ENCODE data around the gene FLNB.

FLNB gene

DNA sequence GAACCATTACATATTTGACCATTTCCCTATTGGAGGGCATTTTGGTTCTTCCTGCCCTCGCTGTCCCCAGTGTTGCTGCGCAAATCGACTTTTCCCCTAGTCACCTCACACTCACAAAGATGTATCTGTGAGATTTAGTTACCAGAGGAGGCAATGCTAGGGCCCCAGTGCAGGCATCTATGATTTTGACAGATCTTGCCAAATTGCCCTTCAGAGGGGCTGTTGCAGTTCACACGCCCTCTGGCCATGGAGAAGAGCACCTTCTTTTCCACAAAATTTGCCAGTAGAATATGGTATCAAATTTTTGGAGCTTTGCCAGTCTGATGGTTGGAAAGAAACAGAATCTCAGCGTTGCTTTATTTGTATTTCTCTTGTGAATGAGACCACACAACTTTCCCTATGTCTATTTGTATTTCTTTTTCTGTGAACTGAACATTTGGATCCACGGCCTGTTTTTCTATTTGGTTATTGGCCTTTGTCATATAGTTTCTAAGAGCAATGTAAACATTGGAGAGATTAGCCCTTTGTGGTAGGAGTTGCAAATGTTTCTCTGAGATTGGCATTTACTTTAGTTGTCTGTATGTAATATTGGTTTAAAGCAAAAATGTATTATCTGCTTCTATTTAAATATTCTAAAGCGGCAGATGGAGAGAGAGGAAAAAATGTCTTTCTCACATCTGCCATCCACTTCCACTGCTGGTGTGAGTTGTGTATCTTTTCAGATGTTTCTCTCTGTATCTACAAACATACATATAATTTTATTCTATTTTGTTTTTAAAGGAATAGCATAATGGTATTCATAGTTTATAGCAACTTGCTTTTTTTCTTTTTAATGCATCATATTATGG, 136.5 kb downstream of the FLNB start:
- no peak for DNase-seq

GRCh38 chr3:58148049-58148448, 139.8 kb downstream of the FLNB start:
- DNase-seq, result no peak

DNA sequence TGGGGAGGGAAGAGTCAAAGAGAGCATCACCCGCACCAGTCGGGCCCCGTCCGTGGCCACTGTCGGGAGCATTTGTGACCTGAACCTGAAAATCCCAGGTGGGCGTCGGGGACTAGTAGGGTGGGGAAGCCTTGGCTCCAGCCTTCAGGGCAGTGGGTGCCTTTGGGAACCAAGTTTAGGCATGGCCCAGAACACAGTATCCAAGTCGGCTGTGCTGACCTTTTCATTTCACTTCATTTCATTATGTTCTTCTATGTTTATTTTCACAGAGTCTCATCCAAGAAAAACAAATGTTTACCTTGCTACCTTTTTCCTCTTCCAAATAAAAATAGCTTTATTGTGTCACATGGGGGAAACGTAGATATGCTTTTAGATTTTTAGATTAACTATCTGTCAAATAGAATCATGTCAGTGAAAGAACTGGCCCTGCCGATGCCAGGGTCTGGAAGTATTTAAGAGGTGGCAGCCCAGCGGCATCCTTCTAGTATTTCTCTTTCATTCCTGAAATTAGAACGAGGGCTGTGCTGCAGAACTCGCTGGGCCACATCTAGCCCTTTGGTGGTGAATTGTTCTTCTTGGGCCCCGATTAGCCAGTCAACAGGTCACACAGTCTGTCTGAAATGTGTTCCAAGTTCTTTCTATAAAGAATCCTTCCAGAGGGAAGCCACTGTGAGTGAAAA, 142.0 kb downstream of the FLNB start:
- DNase-seq, result no peak

DNA sequence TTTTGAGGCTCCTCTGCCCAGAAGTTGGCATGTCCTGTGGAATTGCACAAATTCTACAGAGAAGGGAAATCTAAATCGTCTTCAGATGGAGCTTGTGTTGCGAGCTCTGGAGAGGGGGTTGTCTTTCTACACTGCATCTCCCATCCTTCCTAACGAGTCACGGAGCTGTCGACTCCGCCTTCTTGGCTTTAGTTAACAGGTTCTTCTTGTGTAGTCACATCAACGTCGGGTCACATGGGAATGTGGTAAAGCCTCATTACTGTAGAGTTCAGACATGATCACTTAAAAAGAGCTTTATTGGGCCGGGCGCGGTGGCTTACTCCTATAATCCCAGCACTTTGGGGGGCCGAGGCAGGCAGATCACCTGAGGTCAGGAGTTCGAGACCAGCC, 142.6 kb downstream of the FLNB start:
- DNase-seq, result no peak

- no peak for DNase-seq
Measured at GRCh38 chr3:58151637-58152036, 143.4 kb downstream of the FLNB start.

GRCh38 chr3:58152225-58153015, 144.2 kb downstream of the FLNB start:
- DNase-seq, result no peak

DNA sequence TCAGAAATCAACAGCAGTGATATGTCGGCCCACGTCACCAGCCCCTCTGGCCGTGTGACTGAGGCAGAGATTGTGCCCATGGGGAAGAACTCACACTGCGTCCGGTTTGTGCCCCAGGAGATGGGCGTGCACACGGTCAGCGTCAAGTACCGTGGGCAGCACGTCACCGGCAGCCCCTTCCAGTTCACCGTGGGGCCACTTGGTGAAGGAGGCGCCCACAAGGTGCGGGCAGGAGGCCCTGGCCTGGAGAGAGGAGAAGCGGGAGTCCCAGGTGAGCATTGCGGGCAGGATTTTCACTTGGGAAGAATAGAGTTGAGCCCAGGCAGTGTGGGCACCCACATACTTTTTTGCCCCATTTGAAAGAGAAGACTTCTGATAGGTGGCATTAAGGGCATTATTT, 145.1 kb downstream of the FLNB start:
- DNase-seq, result no peak

GRCh38 chr3:58154626-58155449, 146.6 kb downstream of the FLNB start:
- DNase-seq, result no peak

DNA sequence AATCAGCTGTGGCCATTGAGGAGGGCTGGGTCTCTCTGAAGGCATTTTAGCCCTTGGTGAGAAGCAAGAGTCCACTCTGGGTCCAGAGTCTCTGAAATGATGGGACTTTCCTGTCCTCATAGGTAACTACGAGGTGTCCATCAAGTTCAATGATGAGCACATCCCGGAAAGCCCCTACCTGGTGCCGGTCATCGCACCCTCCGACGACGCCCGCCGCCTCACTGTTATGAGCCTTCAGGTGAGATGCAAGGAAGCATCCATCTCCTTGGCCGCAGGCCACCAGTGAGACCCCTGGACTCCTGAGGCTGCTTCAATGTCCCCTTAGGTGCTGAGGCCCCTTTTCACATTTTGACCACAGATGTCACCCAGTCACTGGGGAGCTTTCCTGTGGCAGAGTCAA, 147.6 kb downstream of the FLNB start:
- no peak for DNase-seq

- DNase-seq, result no peak
Measured at GRCh38 chr3:58157700-58158099, 149.5 kb downstream of the FLNB start.

DNA sequence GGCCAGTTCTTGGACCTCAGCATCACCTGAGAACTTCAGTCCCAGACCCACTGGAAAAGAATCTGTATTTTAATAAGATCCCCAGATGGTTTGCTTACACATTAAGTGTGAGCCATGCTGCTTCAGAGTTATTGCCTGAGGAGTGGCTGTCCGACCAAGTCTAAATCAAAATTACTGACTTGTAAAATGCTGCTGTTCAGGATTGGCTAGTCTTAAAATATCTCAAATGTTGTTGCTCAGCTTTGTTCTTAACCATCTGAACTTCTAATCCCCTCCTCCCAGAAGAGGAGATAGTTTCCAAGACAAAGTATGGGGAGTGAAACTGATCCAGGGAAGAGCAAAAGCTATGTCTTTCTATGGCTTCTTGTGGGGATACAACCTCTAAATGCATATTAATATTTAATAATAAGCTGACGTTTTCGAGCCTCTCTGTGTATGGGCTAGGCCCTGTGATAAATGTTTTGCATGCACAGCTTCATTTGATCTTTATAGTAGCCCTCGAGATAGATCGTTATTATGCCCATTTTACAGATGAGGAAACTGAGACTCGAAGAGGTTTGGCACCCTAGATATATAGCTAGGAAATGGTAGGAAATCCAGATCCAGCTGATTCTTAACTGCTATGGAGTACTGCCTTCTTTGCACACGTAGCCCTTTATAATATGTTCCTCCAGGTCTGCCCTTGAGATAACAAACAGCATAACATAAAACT, 150.4 kb downstream of the FLNB start:
- DNase-seq, result no peak

DNA sequence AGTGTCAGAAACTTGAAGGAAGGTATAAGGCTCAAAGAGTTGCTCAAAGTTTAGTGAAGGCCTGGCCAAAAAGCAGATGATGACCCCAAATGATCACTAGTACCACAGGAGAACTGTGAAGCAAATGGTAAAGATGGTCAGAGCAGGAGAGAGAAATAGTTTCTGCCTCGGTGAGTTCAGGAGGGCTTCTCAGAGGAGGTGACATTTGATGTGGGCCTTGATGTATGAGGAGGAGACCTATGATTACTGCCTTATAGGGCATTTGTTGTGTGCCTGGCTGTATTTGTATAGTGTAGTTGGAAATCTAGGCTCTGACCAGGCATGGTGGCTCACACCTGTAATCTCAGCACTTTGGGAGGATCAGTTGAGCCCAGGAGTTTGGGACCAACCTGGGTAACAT, 152.2 kb downstream of the FLNB start:
- DNase-seq, result no peak

GRCh38 chr3:58161435-58162398, 153.5 kb downstream of the FLNB start:
- no peak for DNase-seq

GRCh38 chr3:58163234-58163633, 155.0 kb downstream of the FLNB start:
- no peak for DNase-seq

GRCh38 chr3:58164199-58164879, 156.1 kb downstream of the FLNB start:
- DNase-seq, result no peak

- DNase-seq, result no peak
Measured at GRCh38 chr3:58164906-58165821, 156.9 kb downstream of the FLNB start.

DNA sequence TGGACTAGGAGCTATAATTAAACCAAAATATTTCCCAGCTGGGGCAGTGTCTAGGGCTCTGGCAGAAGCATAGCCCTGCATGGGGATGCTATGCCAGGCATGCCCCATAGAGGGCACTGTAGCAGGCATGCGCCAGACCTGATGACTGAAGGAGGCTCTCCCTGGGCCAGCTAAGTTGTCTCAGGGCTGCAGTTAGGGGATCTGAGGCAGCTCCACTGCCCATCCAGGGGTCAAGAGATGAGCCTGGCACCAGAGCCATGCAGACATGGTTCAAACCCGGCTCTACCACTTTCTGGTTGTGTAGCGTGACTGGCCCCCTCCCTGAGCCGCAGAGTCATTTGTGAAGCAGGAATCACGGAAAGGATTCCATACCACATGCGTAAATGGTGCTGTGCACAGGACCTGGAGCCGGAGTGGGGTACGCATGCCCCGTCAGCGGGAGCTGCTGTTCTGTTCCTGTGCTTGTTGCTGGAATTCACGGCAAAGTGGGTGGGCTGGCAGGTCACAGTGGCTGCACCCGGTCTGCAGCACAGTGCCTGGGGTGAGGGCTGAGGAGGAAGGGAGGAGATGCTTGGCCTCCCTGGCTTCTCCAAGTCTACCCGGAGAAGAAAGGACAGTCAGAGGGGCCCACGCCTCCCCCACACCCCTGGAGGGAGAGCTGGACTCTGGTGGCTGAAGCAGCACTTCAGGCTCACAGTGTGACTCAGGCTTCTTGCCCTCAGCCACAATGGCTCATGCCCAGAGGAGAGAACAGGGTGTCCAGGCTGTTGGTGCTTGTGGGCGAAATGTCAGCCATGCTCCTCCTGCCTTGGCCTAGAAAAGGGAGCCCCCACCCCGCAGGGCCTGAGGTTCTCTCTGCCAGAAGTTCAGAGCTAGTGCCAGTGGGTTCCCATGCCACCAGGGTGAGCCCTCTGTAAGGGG, 159.5 kb downstream of the FLNB start:
- no peak for DNase-seq

- no peak for DNase-seq
Measured at GRCh38 chr3:58168498-58168897, 160.3 kb downstream of the FLNB start.
